Transverse colon (tissue), 4 donors: Measurements from ENCODE around the gene NKAP. TPM values are rescaled to one million over a fixed set of nuclear protein-coding genes. Genes with fewer than 3 reads are reported as not detected.
"Not testable (repeated sequence)": the region's sequence is repeated elsewhere in the genome, so short reads cannot be mapped to it uniquely, and the experiment has no call there.

ENCODE experiments used
- DNase-seq: peaks from one replicate; pipeline ENCODE4 v3.0.0-alpha.2; 2019
- H3K27ac ChIP-seq, 4 donors: fragments of 200-600 bp; sonication (generic); 2 replicates each; pipeline ENCODE4 v1.5.1; 2016 to 2018; ENCODE audit warnings: inconsistent platforms in 4 of 4
- H3K27me3 ChIP-seq: fragments of 200-600 bp; sonication (generic); 2 replicates; pipeline ENCODE4 v1.5.1; 2017; ENCODE audit warnings: inconsistent platforms
- H3K36me3 ChIP-seq, 4 donors: fragments of 200-600 bp; sonication (generic); 2 replicates each; pipeline ENCODE4 v1.5.1; 2017 to 2019; ENCODE audit warnings: inconsistent platforms in 4 of 4
- H3K4me1 ChIP-seq, 4 donors: fragments of 200-600 bp; sonication (generic); 2 replicates each; pipeline ENCODE4 v1.5.1; 2017 to 2020; ENCODE audit warnings: inconsistent platforms in 4 of 4
- H3K4me3 ChIP-seq, 4 donors: fragments of 200-600 bp; sonication (generic); 1 replicate in 1 of 4; 2 replicates in 3 of 4; pipeline versions ENCODE4 v1.5.1 to v1.6.1; 2017 to 2019; ENCODE audit warnings: inconsistent platforms in 4 of 4
- H3K9me3 ChIP-seq, 2 donors: fragments of 200-600 bp; sonication (generic); 2 replicates each; pipeline ENCODE4 v1.5.1; 2017 to 2019; ENCODE audit warnings: inconsistent platforms in 2 of 2
- EP300 ChIP-seq: sonication (generic); formaldehyde crosslinking; IDR thresholded peaks from one replicate; pipeline ENCODE4 v1.6.1; 2017; ENCODE audit warnings: antibody characterized with exemption, low read depth
- POLR2A ChIP-seq: fragments of 450-650 bp; IDR thresholded peaks from one replicate; pipeline ENCODE4 v1.6.1; 2016; ENCODE audit warnings: antibody characterized with exemption, mild to moderate bottlenecking, moderate library complexity
- POLR2AphosphoS5 ChIP-seq, 3 donors: sonication (generic); formaldehyde crosslinking; IDR thresholded peaks; one replicate each; pipeline ENCODE4 v1.6.1; 2016; ENCODE audit warnings: antibody characterized with exemption in 3 of 3
- WGBS, 2 donors: methylation state at CpG; one replicate each; pipeline ENCODE4 v1.1.5; 2018; ENCODE audit warnings: low coverage in 1 of 2; 5-methylcytosine and 5-hydroxymethylcytosine counted together
- in situ Hi-C, 4 donors: fragments of 200-750 bp; cut with MboI; loops; one replicate each; pipeline versions ENCODE4 v1.15.0 to v1.15.1; 2017; ENCODE audit warnings: low sequenced_read_pairs in 3 of 4, low pct_ligation_motif_present in 1 of 4, low pct_unique_long_range_greater_than_20kb in 1 of 4
- intact Hi-C: fragments of 100-400 bp; cut with DNase I; formaldehyde crosslinking; loops from one replicate; pipeline ENCODE4 v1.15.1; 2023; ENCODE audit warnings: low total_unique reads
- total RNA-seq, 4 donors: library from RNA; depleted of rRNA; stranded (reverse); fragments of >200 nt; gene quantifications; one replicate each; pipeline ENCODE4 v1.1.0, GENCODE V29; 2016
- TF ChIP-seq, protein P1 (sequence below), 5 experiments: fragments of 200-600 bp in 3 of 5; fragments of 450-650 bp in 2 of 5; sonication (generic) in 3 of 5; IDR thresholded peaks; 1 replicate in 2 of 5; 2 replicates in 3 of 5; pipeline ENCODE4 v1.5.1; 2016 to 2017; ENCODE audit warnings: antibody characterized with exemption in 5 of 5, inconsistent platforms in 3 of 5, mild to moderate bottlenecking in 2 of 5, moderate library complexity in 1 of 5

Gene NKAP
- total RNA-seq, 4 donors from 2014 or later: 2.6 to 14.7 (median 8.5) TPM

DNA sequence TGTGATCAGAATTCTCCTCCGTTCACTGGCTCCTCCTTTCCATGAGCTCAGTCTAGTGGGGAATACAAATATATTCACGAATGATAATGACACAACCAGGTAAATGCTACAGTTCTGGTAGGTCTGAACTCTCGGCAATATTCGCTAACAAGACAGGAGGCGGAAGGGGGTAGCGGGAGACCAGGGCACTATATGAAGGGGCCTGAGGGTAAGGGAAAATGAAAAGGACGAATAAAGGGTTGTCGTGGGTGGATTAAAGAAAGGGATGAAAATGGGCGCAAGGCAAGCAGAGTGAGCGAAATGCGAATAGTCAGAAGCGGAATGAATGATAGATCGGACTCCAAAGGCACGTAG is 743 bp downstream of the NKAP start:
- in situ Hi-C loops: no loop called here
- no peak for TF ChIP-seq POLR2A
- no peak for TF ChIP-seq EP300
- TF ChIP-seq POLR2AphosphoS5 (IDR thresholded peaks at IDR 0.05): no peak
- TF ChIP-seq, protein P1, sequence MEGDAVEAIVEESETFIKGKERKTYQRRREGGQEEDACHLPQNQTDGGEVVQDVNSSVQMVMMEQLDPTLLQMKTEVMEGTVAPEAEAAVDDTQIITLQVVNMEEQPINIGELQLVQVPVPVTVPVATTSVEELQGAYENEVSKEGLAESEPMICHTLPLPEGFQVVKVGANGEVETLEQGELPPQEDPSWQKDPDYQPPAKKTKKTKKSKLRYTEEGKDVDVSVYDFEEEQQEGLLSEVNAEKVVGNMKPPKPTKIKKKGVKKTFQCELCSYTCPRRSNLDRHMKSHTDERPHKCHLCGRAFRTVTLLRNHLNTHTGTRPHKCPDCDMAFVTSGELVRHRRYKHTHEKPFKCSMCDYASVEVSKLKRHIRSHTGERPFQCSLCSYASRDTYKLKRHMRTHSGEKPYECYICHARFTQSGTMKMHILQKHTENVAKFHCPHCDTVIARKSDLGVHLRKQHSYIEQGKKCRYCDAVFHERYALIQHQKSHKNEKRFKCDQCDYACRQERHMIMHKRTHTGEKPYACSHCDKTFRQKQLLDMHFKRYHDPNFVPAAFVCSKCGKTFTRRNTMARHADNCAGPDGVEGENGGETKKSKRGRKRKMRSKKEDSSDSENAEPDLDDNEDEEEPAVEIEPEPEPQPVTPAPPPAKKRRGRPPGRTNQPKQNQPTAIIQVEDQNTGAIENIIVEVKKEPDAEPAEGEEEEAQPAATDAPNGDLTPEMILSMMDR (IDR thresholded peaks at IDR 0.05): no peak
- intact Hi-C loops: no loop called here
- Histone ChIP-seq H3K9me3 (no peaks in the 10 kb centered on the region), H3K36me3 (no peaks in the 10 kb centered on the region), H3K27ac (peak overlapping the region; percentile 90 to 95 (median 92)), H3K27me3 (no peaks in the 10 kb centered on the region), H3K4me3 (peak overlapping the region; percentile 60 to 80 (median 74)), H3K4me1 (peaks cover 4 to 15% (median 10%) of the 10 kb centered on the region in 4 donors)
- WGBS, 2 donors: 0 to 42% methylated on average over 1 to 14 of the region's 14 CpGs
- DNase-seq: no peak

DNA sequence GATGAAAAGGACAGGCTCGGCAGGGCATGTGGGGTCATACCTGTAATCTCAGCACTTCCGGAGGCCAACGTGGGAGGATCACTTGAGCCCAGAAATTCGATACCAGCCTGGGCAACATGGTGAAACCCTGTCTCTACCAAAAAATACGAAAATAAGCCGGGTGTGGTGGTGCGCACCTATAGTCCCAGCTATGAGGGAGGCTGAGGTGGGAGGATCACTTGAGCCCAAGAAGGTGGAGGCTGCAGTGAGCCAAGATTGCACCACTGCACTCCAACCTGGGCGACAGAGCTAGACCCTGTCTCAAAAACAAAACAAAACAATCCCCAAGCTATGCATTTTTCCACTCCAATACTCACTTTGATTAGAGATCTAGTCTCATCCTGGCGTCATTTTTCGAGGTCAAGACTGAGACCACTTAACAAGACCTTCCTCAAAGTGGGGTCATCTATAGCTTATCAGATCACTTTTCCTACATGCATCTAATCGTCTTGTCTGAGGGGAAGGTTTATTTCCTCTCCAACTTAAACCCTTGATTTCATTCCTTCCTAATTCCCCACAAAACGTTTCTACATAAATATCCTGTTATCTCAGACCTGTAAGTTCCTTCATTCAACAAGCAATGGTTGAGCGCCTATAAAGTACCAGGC is 1.3 kb downstream of the NKAP start:
- intact Hi-C loops: no loop called here
- Histone ChIP-seq H3K4me1 (peaks cover 4 to 15% (median 10%) of the 10 kb centered on the region in 4 donors), H3K27me3 (no peaks in the 10 kb centered on the region), H3K36me3 (no peaks in the 10 kb centered on the region), H3K4me3 (peak overlapping the region; percentile 14 to 80 (median 68)), H3K27ac (peak overlapping the region; percentile 90 to 95 (median 92)), H3K9me3 (no peaks in the 10 kb centered on the region)
- 5 to 55% methylated on average over 4 to 13 of the region's 13 CpGs for WGBS, 2 donors
- TF ChIP-seq POLR2AphosphoS5 (IDR thresholded peaks at IDR 0.05) (no peak), EP300 (no peak), POLR2A (no peak)
- TF ChIP-seq, protein P1 (IDR thresholded peaks at IDR 0.05): no peak
- in situ Hi-C loops: no loop called here
- no peak for DNase-seq

DNA sequence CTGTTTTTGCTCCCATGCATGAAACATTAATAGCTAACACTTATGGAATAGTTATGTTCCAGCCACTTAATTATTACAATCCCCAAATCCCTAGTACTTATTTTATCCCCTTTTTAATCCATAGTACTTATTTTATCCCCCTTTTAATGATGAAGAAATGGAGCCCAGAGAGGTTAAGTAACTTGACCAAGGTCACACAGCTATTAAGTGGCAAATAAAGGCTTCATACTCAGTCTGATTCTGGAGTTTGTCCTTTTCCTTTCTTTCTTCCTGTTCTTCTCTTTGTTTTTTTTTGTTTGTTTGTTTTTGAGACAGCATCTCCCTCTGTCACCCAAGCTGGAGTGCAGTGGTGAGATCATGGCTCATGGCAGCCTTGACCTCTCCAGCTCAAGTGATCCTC is 2.2 kb downstream of the NKAP start:
- no peak overlapping the region for H3K4me3 ChIP-seq
- H3K4me1 ChIP-seq: peaks cover 4 to 15% (median 10%) of the 10 kb centered on the region in 4 donors
- H3K27ac ChIP-seq: no peak overlapping the region
- H3K27me3 ChIP-seq: no peaks in the 10 kb centered on the region
- no peaks in the 10 kb centered on the region for H3K9me3 ChIP-seq
- TF ChIP-seq EP300 (no peak), POLR2AphosphoS5 (IDR thresholded peaks at IDR 0.05) (no peak), POLR2A (no peak)
- H3K36me3 ChIP-seq: no peaks in the 10 kb centered on the region
- no peak for DNase-seq
- intact Hi-C loops (no loop called here), in situ Hi-C loops (no loop called here)

DNA sequence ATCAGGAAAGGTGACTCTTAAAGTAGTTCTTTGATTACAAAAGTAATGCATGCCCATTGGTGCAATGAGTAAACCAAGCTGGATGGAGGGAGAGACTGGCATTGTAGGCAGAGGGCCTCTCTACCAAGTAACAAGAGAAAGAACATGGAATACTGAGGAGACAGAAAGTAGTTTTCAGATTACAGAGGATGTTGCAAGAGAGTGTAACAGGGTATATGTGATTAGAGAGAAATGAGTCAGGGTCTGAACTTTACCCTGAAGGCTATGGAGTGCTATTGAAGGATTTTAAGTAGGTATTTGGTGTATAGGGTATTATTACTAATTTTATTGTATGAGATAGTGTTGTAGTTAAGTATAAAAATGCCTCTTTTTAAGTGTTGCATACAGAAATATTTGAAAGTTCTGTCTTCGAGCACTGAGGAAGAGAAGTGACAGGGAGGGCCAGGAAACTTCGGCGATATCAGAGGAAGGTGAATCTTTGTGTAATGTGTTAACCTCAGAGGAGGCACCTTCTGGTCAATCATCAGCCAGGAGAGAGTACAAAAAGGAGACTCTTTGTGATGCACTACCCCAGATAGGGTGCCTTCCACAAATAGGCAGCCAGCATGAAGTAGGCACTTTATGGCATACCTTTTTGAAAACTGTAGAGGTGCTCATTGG is 8.2 kb downstream of the NKAP start:
- intact Hi-C loops: no loop called here

DNA sequence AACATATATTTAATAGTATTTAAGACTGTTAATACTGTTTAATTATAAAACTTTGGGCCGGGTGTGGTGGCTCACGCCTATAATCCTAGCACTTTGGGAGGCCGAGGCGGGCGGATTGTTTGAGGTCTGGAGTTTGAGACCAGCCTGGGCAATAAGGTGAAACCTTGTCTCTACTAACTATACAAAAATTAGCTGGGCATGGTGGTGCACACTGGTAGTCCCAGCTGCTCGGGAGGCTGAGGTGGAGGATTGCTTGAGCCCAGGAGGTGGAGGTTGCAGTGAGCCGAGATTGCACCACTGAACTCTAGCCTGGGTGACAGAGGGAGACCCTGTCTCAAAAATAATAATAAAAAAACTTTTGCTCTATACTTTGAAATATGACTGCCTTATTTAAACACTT is 21.2 kb downstream of the NKAP start:
- H3K27ac ChIP-seq, H3K4me1 ChIP-seq, H3K4me3 ChIP-seq, intact Hi-C loops, in situ Hi-C loops, H3K27me3 ChIP-seq, H3K9me3 ChIP-seq, H3K36me3 ChIP-seq, DNase-seq: not testable (repeated sequence)
- WGBS, 2 donors: 86% methylated on average over 7 of the region's 7 CpGs; no CpG with 5 or more reads in 1 of the 2 donors

More for the DNA sequence above, 8.2 kb downstream of the NKAP start:
- H3K27me3 ChIP-seq: no peaks in the 10 kb centered on the region
- peaks cover 0 to 8% (median 0%) of the 10 kb centered on the region in 4 donors for H3K36me3 ChIP-seq
- H3K9me3 ChIP-seq: no peaks in the 10 kb centered on the region
- WGBS, 2 donors: 90% methylated on average over 3 of the region's 3 CpGs; no CpG with 5 or more reads in 1 of the 2 donors
- H3K4me3 ChIP-seq: no peak overlapping the region
- no peak for TF ChIP-seq POLR2AphosphoS5 (IDR thresholded peaks at IDR 0.05)
- TF ChIP-seq, protein P1 (IDR thresholded peaks at IDR 0.05): no peak
- TF ChIP-seq POLR2A: no peak
- no peak for TF ChIP-seq EP300
- in situ Hi-C loops: no loop called here
- H3K27ac ChIP-seq: no peak overlapping the region
- no peak for DNase-seq
- no peaks in the 10 kb centered on the region for H3K4me1 ChIP-seq
